ENCODE results near the gene CBFB.

The CBFB gene

DNA sequence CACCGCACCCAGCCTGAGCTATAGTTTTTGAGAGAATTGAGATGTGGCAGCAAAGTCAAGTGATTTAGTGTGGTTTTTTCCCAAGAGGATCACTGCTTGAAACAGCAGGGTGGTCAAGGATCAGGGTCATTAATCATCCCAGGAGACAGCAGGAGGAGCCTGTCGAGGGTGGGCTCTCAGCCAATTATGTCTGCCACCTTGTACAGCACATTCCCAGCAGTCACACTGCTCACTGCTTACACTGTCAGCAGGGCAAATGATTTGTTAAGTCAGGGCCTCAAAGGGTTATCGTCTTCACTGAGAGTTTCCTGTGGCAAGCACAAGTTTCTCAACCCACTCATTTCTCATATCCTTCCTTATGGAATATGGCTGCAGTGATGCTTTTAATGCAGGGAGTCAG, 108.7 kb downstream of the CBFB start:
- no peak for DNase-seq (ENCODE audit: low read depth)

DNA sequence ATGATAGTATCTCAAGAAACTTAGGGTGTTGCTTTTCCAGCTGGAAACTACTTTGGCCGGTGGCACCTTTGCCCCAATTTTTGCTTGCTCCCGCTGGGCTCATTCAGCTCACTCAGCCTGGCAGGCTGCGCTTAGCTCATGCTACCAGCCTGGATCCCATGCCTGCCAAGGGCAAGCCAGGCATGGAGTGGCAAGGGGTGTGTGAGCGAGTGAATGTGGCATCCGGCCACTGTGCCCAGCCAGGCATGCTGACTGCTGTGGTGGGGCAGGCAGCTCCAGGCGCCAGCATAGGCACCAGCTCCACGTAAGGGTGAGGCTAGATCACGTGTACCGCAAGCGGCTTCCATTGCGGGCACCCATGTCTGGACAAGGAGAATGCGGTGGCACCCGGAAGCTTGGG, 112.4 kb downstream of the CBFB start:
- DNase-seq (ENCODE audit: low read depth) = no peak

DNA sequence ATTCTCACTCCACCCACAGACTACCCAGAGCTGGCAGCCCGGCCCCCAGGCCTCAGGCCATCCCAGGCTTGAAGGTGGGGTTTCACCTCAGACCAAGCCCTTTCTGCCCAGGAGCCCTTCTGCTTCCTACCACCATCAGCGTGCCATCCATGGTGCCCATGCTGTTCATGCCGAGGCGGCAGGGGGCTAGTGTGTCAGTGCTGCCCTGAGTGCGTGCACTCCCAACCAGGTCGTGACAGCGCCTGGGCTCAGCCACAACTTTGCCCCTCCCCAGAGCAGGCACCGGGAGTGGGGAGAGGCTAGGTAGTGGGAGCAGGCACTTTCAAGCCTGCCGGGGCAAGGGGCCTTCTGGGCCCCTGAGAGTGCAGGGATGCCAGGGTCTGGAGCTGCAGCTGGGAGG, 113.4 kb downstream of the CBFB start:
- DNase-seq (ENCODE audit: low read depth) = no peak

DNA sequence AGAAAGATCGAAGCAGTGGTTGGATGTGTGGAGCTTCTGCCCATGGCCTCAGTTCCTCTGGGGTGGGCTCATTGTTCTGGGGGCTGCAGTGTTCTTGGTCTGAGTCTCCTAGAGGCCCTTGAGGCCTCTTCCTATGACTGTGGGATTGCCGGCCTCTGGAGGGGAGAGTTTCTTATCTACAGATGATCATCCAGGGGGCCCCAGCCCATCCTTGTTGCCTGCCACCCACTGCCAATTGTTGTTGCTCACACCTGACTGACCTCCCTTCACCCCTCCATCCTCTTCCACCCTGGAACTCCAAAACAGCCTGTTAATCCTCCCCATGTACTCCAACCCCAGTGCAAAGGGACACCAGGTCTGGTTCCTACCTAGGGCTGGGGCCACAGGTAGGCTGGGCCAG, 116.0 kb downstream of the CBFB start:
- DNase-seq (ENCODE audit: low read depth) = no peak

DNA sequence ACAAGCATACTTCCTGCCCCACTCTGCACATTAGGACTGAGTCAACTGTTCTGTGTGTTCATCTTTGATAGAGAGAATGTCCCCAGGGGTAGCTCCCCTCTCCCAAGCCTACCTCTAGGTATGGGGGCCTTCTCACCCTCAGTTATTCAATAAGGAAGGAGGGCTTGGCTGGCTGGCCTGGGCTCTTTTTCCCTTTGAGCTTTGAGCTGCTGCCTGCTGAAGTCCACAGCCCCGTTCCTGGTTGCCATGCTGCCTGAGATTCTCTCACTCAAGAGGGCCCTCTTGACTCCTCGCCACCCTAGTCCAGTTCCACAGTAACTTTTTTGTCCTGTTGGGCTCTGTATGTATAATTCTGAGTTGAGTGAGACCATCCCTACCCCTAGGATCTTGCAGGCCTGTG, 116.8 kb downstream of the CBFB start:
- no peak for DNase-seq (ENCODE audit: low read depth)

DNA sequence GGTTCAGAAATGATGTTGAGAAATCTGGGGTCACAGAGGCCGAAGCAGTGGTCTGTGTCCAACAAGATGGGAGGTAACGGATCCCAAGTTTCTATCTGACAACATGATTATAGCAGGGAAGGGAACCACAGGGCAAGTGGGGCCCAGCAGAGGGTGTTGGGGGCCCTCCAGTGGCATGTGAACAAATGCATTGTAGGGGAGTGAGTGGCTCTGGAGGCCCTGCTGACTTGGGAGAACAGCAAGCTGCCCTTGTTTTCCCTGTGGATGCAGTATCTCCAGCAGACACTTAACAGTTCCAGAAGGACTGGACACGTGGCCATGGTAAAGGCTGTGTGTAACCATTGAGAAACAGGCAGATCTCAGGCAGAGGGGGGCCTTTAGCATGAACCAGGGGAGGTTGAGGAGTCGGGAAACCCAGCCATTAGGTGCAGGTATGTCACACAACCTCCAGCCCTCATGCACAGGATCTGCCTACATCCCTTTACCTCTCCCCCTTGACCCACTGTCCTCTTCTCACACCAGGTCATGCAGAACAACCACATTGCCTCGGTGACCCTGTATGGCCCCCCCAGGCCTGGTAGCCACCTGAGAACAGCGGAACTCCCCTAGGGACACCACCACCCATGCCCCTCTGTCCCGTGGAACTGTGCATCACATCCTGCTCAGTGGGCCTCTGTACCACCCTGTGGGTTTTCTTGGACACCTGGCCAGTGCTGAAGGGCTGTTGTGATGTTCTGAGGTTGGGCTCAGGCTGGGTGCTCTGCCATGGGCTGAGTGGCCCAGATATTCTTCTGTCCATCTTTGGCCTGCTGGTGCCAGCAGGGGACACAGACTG, 117.8 kb downstream of the CBFB start:
- no peak for DNase-seq (ENCODE audit: low read depth)

DNA sequence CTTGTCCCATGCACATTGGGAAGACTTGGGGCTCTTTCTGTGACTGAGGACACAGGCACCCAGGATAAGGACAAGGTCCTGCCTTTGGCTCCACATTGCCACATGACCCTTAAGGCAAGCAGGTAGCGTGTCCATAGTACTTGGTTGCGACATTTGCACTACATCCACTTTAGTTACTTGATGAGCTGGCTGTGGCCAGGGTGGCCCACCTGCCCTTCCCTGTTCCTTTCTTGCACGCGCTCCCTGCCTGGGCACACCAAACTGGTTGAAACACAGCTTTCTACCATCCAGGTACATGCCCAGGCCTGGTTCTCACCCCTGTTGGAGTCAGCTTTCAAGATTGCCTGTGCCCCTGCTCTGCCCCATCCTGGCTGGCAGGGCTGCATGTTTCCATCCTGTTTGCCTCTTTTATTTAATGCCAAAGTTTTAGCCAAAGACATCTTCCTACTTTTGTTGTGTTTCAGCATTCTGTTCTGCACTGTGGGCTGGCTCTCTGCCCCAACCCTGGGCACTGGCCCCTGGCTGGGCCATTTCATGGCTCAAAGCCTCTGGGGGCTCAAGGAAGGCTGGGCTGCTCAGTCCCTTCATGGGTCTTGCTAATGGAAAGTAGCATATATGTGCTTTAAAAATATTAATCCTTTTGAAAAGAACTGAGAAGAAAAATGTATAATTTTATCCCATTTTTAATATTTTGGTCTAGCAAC, 118.6 kb downstream of the CBFB start:
- no peak for DNase-seq (ENCODE audit: low read depth)

DNA sequence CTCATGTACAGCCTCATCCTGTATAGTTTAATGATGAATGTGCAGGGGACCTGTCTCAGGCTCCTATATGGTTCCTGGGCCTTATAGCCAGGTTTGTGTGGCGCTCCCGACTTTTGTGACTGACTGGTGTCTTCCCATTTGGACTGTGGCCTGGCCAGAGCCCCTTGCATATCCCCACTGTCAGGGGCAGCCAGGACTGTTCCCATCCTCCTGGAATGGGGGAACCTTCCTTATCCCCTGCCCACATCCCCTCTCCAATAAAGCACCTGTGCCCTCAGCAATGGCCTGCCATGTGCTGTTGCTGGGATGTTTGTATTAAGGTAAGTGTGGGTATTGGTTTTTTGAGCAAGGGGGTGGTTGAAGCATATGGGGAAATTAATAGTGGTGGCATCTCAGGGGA, 119.3 kb downstream of the CBFB start:
- no peak for DNase-seq (ENCODE audit: low read depth)

DNA sequence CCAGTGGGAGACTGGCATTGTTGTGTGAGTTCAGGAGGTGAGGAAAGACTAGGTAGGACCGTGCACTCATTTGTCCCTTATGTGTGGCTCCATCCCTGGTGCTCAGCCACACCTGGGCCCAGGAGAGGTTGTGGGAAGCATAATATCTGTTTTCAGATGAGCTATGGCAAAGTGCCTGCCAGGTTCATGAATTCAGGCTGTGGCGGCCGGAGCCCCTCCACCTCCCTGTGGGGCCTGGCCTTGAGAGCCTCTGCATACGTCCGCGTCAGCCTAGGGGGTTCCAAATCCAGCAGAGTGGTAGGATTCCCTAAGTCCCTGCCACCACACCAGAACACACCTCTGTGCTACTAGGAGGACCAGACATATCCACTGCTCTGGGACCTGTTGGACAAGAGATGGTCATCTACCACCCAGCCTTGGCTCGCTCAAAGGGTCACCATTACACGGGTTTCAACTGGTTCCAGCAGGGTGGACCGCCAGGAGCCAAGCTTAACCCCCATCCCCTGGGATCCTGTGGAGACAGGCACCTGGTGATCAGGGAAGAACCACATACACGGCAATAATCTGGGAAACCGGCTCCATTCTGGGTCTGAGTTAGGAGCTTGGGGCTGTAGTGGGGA, 119.8 kb downstream of the CBFB start:
- DNase-seq (ENCODE audit: low read depth) = no peak

DNA sequence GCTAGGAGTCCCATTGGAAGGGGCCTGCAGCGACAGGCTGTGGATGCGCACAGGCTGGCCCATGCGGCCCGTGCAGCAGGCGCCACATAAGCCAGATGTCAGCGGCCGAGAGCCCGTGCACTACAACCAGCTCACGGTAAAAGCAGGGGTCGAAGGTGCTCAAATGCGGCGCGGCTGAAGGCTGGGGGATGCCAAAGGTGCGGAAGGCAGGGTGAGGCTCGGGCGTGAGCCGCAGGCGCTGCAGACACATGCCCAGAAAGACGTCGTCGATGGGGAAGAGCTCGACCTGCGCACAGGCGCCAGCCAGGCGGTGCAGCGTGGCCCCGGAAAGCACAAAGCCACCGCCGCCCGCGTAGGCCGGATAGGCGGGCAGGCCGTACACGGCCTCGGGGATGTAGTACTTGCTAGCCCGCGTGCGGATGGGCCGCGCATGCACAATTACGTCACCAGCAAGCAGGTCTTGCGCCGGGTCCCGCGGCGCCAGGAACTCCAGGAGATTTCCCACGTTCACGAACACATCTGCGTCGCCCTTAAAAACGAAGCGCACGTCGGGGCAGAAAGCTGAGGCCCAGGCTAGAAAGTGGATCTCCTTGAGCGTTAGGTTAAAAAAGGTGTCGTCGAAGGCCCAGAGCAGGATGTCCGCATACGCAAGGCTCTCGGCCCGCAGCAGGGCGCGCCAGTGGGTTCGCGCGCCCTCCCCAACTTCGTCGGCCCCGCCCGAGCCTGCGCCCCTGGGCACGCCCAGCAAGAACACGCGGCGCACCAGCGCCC, 120.5 kb downstream of the CBFB start:
- no peak for DNase-seq (ENCODE audit: low read depth)

DNA sequence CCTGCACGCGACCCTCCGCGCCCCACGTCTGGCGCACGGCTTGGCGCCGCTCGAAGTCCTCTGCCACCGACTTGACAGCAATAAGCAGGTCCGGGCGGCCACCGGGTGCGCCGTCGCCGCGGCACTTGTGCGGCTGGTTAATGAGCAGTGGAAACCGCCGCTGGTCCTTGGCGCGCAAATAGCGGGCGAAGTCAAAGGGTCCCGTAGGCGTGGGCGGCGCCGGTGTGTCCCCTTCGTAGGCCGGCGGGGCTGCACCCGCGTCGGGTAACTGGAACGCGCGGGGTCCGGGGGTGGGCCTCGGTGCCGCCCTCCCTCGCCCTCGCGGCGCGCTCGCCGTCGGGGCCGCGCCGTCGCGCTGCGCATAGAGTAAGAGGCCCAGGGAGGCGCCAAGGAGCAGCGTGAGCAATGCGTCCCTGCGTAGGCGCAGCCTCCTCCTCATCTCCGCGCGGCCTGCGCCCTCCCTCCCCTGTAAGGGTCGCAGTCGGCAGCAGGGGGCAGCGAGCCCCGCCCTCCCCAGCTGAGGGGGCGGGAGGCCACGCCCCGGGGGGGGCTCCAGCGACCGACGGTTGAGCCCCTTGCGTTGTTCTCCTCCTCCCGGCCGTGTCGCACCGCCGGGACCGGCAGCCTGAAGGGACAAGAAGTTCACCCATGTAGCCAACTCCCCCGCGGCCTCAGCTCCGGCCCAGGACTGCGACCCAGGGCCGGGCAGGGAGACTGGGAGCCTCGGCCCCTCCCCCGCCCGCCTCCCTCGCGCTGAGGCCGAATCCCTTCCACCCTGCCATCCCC, 121.3 kb downstream of the CBFB start:
- DNase-seq (ENCODE audit: low read depth) = no peak

All from GM04503 (cell line).